ENCODE data around the gene PKIB.
"Not testable (repeated sequence)": the region's sequence is repeated elsewhere in the genome, so short reads cannot be mapped to it uniquely, and the experiment has no call there.

Gene PKIB

GRCh38 chr6:122621638-122622037 lies 11.4 kb downstream of the PKIB start:
- Histone ChIP-seq H3K4me2 (ENCODE audit: low read length) (no peak overlapping the region), H3K9me3 (replicated peaks; ENCODE audit: low read length) (no peaks in the 10 kb centered on the region), H3K36me3 (ENCODE audit: insufficient read depth, low read length) (no peaks in the 10 kb centered on the region), H3K9ac (ENCODE audit: low read depth, low read length) (no peak overlapping the region), H3K4me3 (ENCODE audit: low read length) (no peak overlapping the region), H3K4me1 (ENCODE audit: control insufficient read depth, insufficient read depth, low read length) (no peaks in the 10 kb centered on the region), H3K27me3 (ENCODE audit: control insufficient read depth, insufficient read depth, low read length) (no peaks in the 10 kb centered on the region)

GRCh38 chr6:122622479-122622878 lies 12.3 kb downstream of the PKIB start:
- Histone ChIP-seq H3K4me3 (ENCODE audit: low read length) (no peak overlapping the region), H3K4me1 (ENCODE audit: control insufficient read depth, insufficient read depth, low read length) (no peaks in the 10 kb centered on the region), H3K4me2 (ENCODE audit: low read length) (no peak overlapping the region), H3K36me3 (ENCODE audit: insufficient read depth, low read length) (no peaks in the 10 kb centered on the region), H3K27me3 (ENCODE audit: control insufficient read depth, insufficient read depth, low read length) (no peaks in the 10 kb centered on the region), H3K9ac (ENCODE audit: low read depth, low read length) (no peak overlapping the region), H3K9me3 (replicated peaks; ENCODE audit: low read length) (no peaks in the 10 kb centered on the region)

- H3K4me1 ChIP-seq (ENCODE audit: control insufficient read depth, insufficient read depth, low read length) = no peaks in the 10 kb centered on the region
- no peak overlapping the region for H3K4me3 ChIP-seq (ENCODE audit: low read length)
- H3K27me3 ChIP-seq (ENCODE audit: control insufficient read depth, insufficient read depth, low read length) = no peaks in the 10 kb centered on the region
- H3K9me3 ChIP-seq (replicated peaks; ENCODE audit: low read length) = no peaks in the 10 kb centered on the region
- H3K9ac ChIP-seq (ENCODE audit: low read depth, low read length) = no peak overlapping the region
- H3K4me2 ChIP-seq (ENCODE audit: low read length) = no peak overlapping the region
- H3K36me3 ChIP-seq (ENCODE audit: insufficient read depth, low read length) = no peaks in the 10 kb centered on the region
Observed at GRCh38 chr6:122623279-122623678, 13.1 kb downstream of the PKIB start.

GRCh38 chr6:122624853-122625252 lies 14.6 kb downstream of the PKIB start:
- Histone ChIP-seq H3K4me2 (ENCODE audit: low read length) (no peak overlapping the region), H3K4me1 (ENCODE audit: control insufficient read depth, insufficient read depth, low read length) (no peaks in the 10 kb centered on the region), H3K9me3 (replicated peaks; ENCODE audit: low read length) (no peaks in the 10 kb centered on the region), H3K9ac (ENCODE audit: low read depth, low read length) (no peak overlapping the region), H3K27me3 (ENCODE audit: control insufficient read depth, insufficient read depth, low read length) (no peaks in the 10 kb centered on the region), H3K4me3 (ENCODE audit: low read length) (no peak overlapping the region), H3K36me3 (ENCODE audit: insufficient read depth, low read length) (no peaks in the 10 kb centered on the region)

DNA sequence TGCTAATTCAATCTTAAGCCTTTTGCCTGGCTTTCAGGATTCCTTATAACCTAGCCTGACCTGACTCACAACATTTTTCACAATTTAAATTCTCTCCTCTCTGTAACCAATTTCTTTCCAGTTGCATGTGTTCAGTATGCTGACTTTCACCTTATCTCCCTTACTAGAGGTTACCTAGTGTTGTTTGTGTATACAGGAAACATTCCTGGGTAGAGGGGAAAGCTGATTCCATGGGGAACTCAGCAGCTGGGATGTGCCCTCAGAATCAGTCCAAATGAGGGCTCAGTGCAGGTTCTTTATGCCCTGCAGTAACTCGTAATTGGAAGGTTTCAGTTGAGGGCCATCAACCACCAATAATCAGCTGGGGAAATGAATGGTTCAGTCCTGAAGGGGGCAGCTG lies 18.5 kb downstream of the PKIB start:
- Histone ChIP-seq H3K4me2 (ENCODE audit: low read length) (no peak overlapping the region), H3K27me3 (ENCODE audit: control insufficient read depth, insufficient read depth, low read length) (no peaks in the 10 kb centered on the region), H3K9me3 (replicated peaks; ENCODE audit: low read length) (no peaks in the 10 kb centered on the region), H3K36me3 (ENCODE audit: insufficient read depth, low read length) (no peaks in the 10 kb centered on the region), H3K4me3 (ENCODE audit: low read length) (no peak overlapping the region), H3K9ac (ENCODE audit: low read depth, low read length) (no peak overlapping the region), H3K4me1 (ENCODE audit: control insufficient read depth, insufficient read depth, low read length) (no peaks in the 10 kb centered on the region)

DNA sequence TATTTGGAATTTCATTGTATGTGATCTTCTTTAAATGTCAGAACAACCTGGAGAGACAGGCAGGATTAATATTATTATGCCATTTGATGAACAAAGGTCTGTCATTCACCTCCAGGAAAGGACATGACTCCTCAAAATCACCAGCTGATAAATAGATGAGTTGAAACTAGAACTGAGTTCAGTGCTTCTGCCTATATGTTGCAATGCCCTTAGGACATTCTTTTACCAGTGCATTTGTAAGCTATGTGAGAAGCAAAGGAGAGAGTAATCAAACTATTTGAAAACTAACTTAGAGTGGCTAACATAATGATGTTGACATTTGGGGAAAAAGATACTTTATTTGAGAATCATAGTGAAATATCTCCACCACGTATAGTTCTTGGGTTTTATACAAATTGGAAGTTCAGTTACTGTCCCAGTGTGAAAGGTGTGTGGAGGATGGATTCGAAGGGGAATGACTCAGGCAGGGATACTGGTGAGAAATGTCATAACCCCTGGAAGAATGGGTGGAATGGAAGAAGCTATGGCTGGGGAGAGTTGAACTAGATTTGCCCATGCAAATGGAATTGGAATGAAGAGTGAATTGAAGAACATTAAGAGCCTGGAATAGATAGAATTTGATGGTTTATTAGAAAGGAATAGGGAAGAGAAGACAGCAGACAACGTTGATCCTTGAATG lies 21.5 kb downstream of the PKIB start:
- H3K36me3 ChIP-seq (ENCODE audit: insufficient read depth, low read length) = no peaks in the 10 kb centered on the region
- H3K4me2 ChIP-seq (ENCODE audit: low read length) = no peak overlapping the region
- H3K27me3 ChIP-seq (ENCODE audit: control insufficient read depth, insufficient read depth, low read length) = no peaks in the 10 kb centered on the region
- no peaks in the 10 kb centered on the region for H3K4me1 ChIP-seq (ENCODE audit: control insufficient read depth, insufficient read depth, low read length)
- no peaks in the 10 kb centered on the region for H3K9me3 ChIP-seq (replicated peaks; ENCODE audit: low read length)
- no peak overlapping the region for H3K9ac ChIP-seq (ENCODE audit: low read depth, low read length)
- no peak overlapping the region for H3K4me3 ChIP-seq (ENCODE audit: low read length)

DNA sequence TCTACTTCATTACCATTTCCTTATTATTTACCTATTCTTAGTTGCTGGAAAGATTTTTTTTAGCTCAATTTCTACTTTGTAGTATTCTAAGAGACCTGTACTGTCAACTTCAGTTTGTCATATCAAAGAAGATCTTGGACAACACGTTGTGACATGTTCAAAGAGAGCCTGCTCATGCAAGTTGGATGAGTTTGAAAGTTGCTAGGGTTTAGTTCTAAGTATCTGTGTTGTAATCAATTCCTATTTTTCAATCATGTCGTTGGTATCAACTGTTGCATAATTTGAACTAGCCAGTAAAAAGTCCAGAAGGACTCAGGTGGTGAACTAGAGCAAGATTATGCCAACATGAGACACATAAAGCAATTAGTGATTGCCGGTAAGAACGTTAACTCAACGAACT lies 30.2 kb downstream of the PKIB start:
- no peak overlapping the region for H3K9ac ChIP-seq (ENCODE audit: low read depth, low read length)
- no peak overlapping the region for H3K4me3 ChIP-seq (ENCODE audit: low read length)
- no peaks in the 10 kb centered on the region for H3K27me3 ChIP-seq (ENCODE audit: control insufficient read depth, insufficient read depth, low read length)
- H3K4me1 ChIP-seq (ENCODE audit: control insufficient read depth, insufficient read depth, low read length) = no peaks in the 10 kb centered on the region
- no peaks in the 10 kb centered on the region for H3K9me3 ChIP-seq (replicated peaks; ENCODE audit: low read length)
- no peak overlapping the region for H3K4me2 ChIP-seq (ENCODE audit: low read length)
- H3K36me3 ChIP-seq (ENCODE audit: insufficient read depth, low read length) = no peaks in the 10 kb centered on the region

- H3K27me3 ChIP-seq (ENCODE audit: control insufficient read depth, insufficient read depth, low read length) = no peaks in the 10 kb centered on the region
- no peaks in the 10 kb centered on the region for H3K9me3 ChIP-seq (replicated peaks; ENCODE audit: low read length)
- H3K36me3 ChIP-seq (ENCODE audit: insufficient read depth, low read length) = no peaks in the 10 kb centered on the region
- no peak overlapping the region for H3K4me3 ChIP-seq (ENCODE audit: low read length)
- no peaks in the 10 kb centered on the region for H3K4me1 ChIP-seq (ENCODE audit: control insufficient read depth, insufficient read depth, low read length)
- H3K4me2 ChIP-seq (ENCODE audit: low read length) = no peak overlapping the region
- no peak overlapping the region for H3K9ac ChIP-seq (ENCODE audit: low read depth, low read length)
Observed at GRCh38 chr6:122641819-122642218, 31.6 kb downstream of the PKIB start.

GRCh38 chr6:122642604-122643003 lies 32.4 kb downstream of the PKIB start:
- H3K4me3 ChIP-seq (ENCODE audit: low read length); H3K4me1 ChIP-seq (ENCODE audit: control insufficient read depth, insufficient read depth, low read length); H3K9ac ChIP-seq (ENCODE audit: low read depth, low read length); H3K27me3 ChIP-seq (ENCODE audit: control insufficient read depth, insufficient read depth, low read length); H3K4me2 ChIP-seq (ENCODE audit: low read length); H3K9me3 ChIP-seq (replicated peaks; ENCODE audit: low read length); H3K36me3 ChIP-seq (ENCODE audit: insufficient read depth, low read length): not testable (repeated sequence)

DNA sequence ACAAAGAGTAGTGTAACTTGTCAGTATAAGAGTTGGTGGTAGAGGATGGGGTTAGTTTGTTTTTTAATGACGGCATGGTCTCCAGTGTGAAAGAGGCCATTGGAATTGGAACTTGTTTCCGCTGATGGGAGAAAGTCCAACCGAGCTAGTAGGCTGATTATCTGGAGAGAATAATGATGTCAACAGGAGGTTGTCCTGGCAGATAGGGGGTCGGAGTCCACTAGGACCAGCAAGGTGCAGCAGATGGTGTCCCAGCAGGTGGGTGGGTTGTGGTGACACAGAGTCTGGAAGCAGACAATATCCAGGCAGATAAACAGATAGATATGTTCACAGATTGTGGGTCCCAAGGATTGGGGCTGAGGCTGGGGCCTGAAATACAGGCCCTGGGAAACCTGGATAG lies 35.1 kb downstream of the PKIB start:
- H3K9me3 ChIP-seq (replicated peaks; ENCODE audit: low read length) = no peaks in the 10 kb centered on the region
- H3K4me1 ChIP-seq (ENCODE audit: control insufficient read depth, insufficient read depth, low read length) = no peaks in the 10 kb centered on the region
- H3K9ac ChIP-seq (ENCODE audit: low read depth, low read length) = no peak overlapping the region
- H3K36me3 ChIP-seq (ENCODE audit: insufficient read depth, low read length) = no peaks in the 10 kb centered on the region
- no peak overlapping the region for H3K4me2 ChIP-seq (ENCODE audit: low read length)
- no peaks in the 10 kb centered on the region for H3K27me3 ChIP-seq (ENCODE audit: control insufficient read depth, insufficient read depth, low read length)
- H3K4me3 ChIP-seq (ENCODE audit: low read length) = no peak overlapping the region

DNA sequence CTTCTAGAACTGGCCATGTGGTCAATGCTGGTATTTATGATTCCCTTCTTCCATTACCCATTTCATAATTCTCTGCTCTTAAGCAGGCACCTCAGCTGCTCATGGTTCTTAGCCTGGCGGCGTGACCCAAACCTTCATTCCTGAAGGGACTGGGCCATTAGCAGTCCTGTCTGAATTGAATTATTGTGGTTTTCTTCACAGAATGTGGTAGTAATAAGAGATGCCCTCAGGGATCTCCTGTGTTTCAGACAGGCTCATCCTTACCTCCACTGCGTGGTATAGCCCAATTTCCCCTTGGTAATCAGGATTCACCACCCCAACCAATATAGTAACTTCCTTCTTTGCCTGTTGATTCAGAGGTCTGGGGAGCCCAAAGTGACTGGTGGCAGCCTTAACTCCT lies 37.6 kb downstream of the PKIB start:
- Histone ChIP-seq H3K27me3 (ENCODE audit: control insufficient read depth, insufficient read depth, low read length) (no peaks in the 10 kb centered on the region), H3K4me2 (ENCODE audit: low read length) (no peak overlapping the region), H3K4me3 (ENCODE audit: low read length) (no peak overlapping the region), H3K4me1 (ENCODE audit: control insufficient read depth, insufficient read depth, low read length) (peaks cover 12% of the 10 kb centered on the region), H3K9ac (ENCODE audit: low read depth, low read length) (no peak overlapping the region), H3K9me3 (replicated peaks; ENCODE audit: low read length) (no peaks in the 10 kb centered on the region), H3K36me3 (ENCODE audit: insufficient read depth, low read length) (no peaks in the 10 kb centered on the region)

DNA sequence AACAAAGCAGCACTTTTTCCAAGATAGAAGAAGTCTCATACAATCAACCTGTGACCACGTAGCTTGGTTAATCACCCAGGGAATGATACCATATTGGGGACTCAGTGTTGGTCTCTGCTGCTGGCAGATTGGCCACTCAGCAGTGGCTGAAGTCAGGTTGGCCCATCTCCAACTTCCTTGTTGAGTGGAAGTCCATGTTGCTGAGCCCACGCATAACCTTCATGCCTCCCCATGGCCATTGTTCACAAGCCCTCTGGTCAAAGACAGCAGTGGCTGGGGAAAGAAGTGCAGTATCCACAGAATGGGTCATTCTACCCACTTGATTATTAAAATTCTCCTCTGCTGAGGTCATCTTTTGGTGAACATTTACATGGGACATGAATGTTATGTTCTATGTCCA lies 38.5 kb downstream of the PKIB start:
- Histone ChIP-seq H3K9me3 (replicated peaks; ENCODE audit: low read length) (no peaks in the 10 kb centered on the region), H3K36me3 (ENCODE audit: insufficient read depth, low read length) (no peaks in the 10 kb centered on the region), H3K4me3 (ENCODE audit: low read length) (no peak overlapping the region), H3K27me3 (ENCODE audit: control insufficient read depth, insufficient read depth, low read length) (no peaks in the 10 kb centered on the region), H3K9ac (ENCODE audit: low read depth, low read length) (no peak overlapping the region), H3K4me2 (ENCODE audit: low read length) (no peak overlapping the region), H3K4me1 (ENCODE audit: control insufficient read depth, insufficient read depth, low read length) (peaks cover 18% of the 10 kb centered on the region)

Data from skeletal muscle satellite cell (primary cell).